Right atrium auricular region (tissue), 2 donors: ENCODE results near the gene TRAF4. TPM values are rescaled to one million over a fixed set of nuclear protein-coding genes. Genes with fewer than 3 reads are reported as not detected.
A peak's percentile ranks its signal among the peaks of the same experiment; 100 is the strongest.

Source experiments
- DNase-seq: peaks from one replicate; pipeline ENCODE4 v3.0.0-alpha.2; 2019; ENCODE audit warnings: low spot score
- H3K27ac ChIP-seq, 2 donors: fragments of 200-600 bp; sonication (generic); 1 replicate in 1 of 2; 2 replicates in 1 of 2; pipeline ENCODE4 v1.5.1; 2016 to 2019
- H3K27me3 ChIP-seq, 2 donors: fragments of 200-600 bp; sonication (generic); one replicate each; pipeline versions ENCODE4 v1.5.1 to v1.6.0; 2017 to 2019
- H3K36me3 ChIP-seq: fragments of 200-600 bp; sonication (generic); one replicate; pipeline ENCODE4 v1.5.1; 2016
- H3K4me1 ChIP-seq, 2 donors: fragments of 200-600 bp; sonication (generic); one replicate each; pipeline versions ENCODE4 v1.5.1 to v1.6.0; 2017 to 2019
- H3K4me3 ChIP-seq, 2 donors: fragments of 200-600 bp; sonication (generic); 1 replicate in 1 of 2; 2 replicates in 1 of 2; pipeline ENCODE4 v1.5.1; 2017 to 2019; ENCODE audit warnings: mild to moderate bottlenecking in 1 of 2, moderate library complexity in 1 of 2
- H3K9me3 ChIP-seq, 2 donors: fragments of 200-600 bp; sonication (generic); one replicate each; pipeline ENCODE4 v1.5.1; 2019
- total RNA-seq, 2 donors: library from RNA; depleted of rRNA; stranded (reverse); fragments of >200 nt; gene quantifications; one replicate each; pipeline ENCODE4 v1.1.0, GENCODE V29; 2016
- TF ChIP-seq, protein P1 (sequence below), 2 donors: fragments of 200-600 bp; sonication (generic); IDR thresholded peaks; one replicate each; pipeline ENCODE4 v1.5.1; 2019; ENCODE audit warnings: antibody characterized with exemption in 2 of 2

Gene TRAF4
- total RNA-seq, 2 donors from 2014 or later = 3.3 to 6.7 TPM

DNA sequence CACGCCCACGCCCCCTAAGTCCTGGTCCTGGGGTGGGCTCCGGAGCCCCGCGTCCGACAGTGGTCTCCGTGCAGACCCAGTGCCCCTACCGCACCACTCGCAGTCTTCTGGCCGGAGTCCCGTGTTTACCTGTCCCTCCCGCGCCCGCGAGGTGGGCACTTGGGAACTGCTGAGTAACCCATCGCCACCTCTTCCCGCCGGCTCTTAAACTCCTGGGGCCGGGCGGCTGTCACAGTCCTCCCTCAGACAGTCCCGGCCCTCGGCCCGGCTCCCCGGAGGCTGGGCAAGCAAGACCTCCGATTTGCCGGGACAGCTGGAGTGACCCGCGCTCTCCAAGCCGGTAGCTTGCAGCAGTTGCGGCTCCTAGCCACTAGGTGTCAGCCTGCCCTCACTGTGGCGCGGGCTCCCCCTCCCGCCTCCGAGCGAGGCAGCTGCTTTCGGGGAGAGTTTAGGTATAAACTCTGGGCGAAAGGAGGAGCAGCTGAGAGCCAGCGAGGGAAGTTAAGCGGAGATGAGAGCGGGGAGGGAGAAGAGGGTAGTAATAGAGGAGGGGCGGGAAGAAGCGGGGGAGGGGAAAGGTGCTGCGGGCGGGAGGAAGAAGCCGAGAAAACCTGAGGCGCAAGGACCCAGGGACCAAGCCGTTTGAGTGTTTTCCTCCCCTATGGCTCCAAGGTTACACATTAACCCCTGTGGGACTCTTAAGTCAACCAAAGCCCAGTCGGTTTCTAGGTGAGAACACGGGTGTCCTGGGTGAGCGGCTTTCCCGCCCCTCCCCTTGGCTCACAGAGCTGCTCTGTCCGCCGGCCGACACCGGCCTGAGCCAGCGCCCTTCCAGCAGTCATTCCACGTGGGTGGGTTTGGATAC is 17.0 kb upstream of the TRAF4 start:
- Histone ChIP-seq H3K36me3 (peaks cover 29% of the 10 kb centered on the region), H3K27me3 (no peaks in the 10 kb centered on the region), H3K4me3 (peak overlapping the region; percentile 75 to 82), H3K4me1 (peaks cover 0 to 34% of the 10 kb centered on the region in 2 donors), H3K9me3 (no peaks in the 10 kb centered on the region), H3K27ac (peak overlapping the region; percentile 97)
- DNase-seq = peak; percentile 90
- TF ChIP-seq, protein P1, sequence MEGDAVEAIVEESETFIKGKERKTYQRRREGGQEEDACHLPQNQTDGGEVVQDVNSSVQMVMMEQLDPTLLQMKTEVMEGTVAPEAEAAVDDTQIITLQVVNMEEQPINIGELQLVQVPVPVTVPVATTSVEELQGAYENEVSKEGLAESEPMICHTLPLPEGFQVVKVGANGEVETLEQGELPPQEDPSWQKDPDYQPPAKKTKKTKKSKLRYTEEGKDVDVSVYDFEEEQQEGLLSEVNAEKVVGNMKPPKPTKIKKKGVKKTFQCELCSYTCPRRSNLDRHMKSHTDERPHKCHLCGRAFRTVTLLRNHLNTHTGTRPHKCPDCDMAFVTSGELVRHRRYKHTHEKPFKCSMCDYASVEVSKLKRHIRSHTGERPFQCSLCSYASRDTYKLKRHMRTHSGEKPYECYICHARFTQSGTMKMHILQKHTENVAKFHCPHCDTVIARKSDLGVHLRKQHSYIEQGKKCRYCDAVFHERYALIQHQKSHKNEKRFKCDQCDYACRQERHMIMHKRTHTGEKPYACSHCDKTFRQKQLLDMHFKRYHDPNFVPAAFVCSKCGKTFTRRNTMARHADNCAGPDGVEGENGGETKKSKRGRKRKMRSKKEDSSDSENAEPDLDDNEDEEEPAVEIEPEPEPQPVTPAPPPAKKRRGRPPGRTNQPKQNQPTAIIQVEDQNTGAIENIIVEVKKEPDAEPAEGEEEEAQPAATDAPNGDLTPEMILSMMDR (IDR thresholded peaks at IDR 0.05) = peak; percentile 99 to 100

DNA sequence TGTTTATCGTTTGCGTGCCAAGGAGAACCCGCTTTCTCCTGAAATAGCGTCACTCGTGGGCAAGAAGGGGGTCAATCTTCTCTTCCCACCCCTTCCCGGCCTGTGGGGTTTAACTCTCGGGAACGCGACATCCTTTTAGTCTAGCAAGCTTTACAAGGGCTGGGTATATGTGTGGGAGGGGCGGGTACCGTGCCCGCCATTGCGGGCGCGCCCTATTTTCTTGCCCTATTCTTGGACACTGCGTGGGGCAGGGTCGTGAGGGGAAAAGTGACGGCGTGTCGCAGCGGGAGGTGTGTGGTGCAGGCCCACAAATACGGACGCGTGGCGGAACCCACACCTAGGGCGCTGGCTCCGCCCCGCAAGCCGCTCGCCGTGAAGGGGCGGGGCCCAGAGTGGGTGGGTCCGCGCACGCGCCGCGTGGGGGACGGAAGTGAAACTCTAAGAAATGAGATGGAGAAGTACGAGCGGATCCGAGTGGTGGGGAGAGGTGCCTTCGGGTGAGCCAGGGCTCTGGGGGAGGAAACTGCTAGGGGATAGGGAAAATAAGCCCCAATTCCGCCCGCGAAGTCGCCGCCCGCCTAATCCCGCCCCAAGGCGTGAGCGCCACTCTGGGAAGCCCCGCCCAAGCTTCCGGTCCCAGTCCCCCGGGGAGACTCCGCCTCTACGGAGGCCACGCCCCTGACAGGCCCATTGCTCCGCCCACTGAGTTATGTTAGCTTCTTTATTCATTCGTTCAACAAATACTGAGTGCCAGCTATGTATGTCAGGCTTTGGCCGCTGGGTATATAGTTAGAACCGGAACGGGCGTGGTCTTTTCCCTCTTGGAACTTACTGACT is 15.2 kb upstream of the TRAF4 start, which contains the start of gene NEK8:
Gene NEK8, plus strand, starts transcription at position 425 of the 837 bp plus-strand sequence. Its CDS starts 26 bp downstream, at position 451.
- H3K27me3 ChIP-seq = no peaks in the 10 kb centered on the region
- peaks cover 0 to 28% of the 10 kb centered on the region in 2 donors for H3K4me1 ChIP-seq
- DNase-seq = peak; percentile 97
- no peaks in the 10 kb centered on the region for H3K9me3 ChIP-seq
- H3K36me3 ChIP-seq = peaks cover 12% of the 10 kb centered on the region
- H3K27ac ChIP-seq = peak within 1 kb of the TSS; percentile 97
- peak within 1 kb of the TSS; percentile 75 to 82 for H3K4me3 ChIP-seq
- TF ChIP-seq, protein P1 (IDR thresholded peaks at IDR 0.05) = no peak

DNA sequence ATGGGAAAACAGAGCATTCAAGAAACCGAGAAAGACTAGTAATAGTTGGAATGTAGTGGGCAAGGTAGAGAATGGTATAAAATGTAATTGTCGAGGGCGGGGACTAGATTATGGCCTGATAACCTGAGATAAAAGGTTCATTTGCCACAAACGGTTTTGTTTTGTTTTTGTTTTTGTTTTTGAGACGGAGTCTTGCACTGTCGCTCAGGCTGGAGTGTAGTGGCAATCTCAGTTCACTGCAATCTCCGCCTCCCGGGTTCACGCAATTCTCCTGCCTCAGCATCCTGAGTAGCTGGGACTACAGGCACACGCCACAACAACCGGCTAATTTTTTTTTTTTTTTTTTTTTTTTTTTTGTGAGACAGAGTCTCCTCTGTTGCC is 13.9 kb upstream of the TRAF4 start:
- TF ChIP-seq, protein P1 (IDR thresholded peaks at IDR 0.05) = no peak
- no peaks in the 10 kb centered on the region for H3K9me3 ChIP-seq
- no peak for DNase-seq
- no peaks in the 10 kb centered on the region for H3K27me3 ChIP-seq
- no peak overlapping the region for H3K27ac ChIP-seq
- H3K4me1 ChIP-seq = peaks cover 0 to 28% of the 10 kb centered on the region in 2 donors
- H3K4me3 ChIP-seq = no peak overlapping the region
- peaks cover under 1% of the 10 kb centered on the region for H3K36me3 ChIP-seq

DNA sequence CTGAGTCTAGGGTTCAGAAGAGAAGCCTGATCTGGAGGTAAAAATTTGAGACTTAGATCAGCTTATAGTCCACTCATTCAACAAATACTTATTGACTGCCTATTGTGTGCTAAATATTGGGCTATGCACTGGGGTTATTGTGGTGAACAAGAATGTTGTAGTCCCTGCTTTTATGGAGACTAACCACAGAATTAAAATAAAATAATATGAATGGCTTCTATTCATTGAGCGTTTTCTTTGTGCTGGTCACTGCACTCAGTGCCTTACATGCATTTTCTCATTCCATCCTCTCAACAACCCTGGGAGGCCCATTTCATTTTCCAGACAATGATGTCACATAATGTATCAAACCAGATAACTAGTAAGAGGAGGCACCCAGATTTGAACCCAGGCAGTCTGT is 10.5 kb upstream of the TRAF4 start:
- no peaks in the 10 kb centered on the region for H3K36me3 ChIP-seq
- H3K4me1 ChIP-seq = peaks cover 0 to 4% of the 10 kb centered on the region in 2 donors
- no peak overlapping the region for H3K4me3 ChIP-seq
- H3K27ac ChIP-seq = no peak overlapping the region
- TF ChIP-seq, protein P1 (IDR thresholded peaks at IDR 0.05) = no peak
- H3K9me3 ChIP-seq = no peaks in the 10 kb centered on the region
- no peaks in the 10 kb centered on the region for H3K27me3 ChIP-seq
- DNase-seq = no peak

DNA sequence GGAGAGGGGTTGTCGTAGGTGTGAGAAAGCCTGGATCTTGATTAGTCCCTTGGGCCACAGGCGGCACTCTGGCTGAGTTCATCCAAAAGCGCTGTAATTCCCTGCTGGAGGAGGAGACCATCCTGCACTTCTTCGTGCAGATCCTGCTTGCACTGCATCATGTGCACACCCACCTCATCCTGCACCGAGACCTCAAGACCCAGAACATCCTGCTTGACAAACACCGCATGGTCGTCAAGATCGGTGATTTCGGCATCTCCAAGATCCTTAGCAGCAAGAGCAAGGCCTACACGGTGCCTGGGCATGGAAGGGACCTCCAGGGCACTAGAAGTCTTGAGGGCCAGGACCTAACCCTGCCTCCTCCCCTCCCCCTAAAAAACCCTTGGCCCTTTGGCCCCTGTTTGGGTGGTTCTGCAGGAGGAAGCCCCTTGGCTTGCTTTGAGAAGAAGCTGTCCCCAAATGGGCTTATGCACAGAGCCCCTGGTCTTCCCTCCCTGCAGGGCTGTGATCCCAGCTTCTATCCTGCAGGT is 9.0 kb upstream of the TRAF4 start:
- Histone ChIP-seq H3K9me3 (no peaks in the 10 kb centered on the region), H3K27ac (no peak overlapping the region), H3K4me3 (no peak overlapping the region), H3K4me1 (no peaks in the 10 kb centered on the region), H3K27me3 (no peaks in the 10 kb centered on the region), H3K36me3 (no peaks in the 10 kb centered on the region)
- no peak for DNase-seq
- TF ChIP-seq, protein P1 (IDR thresholded peaks at IDR 0.05) = no peak
